PFSK-1 (cell line): ENCODE results near the gene TTC39B.

Experiments
- FOXP2 ChIP-seq: optimal IDR thresholded peaks from 2 replicates; pipeline ENCODE3; 2011; ENCODE audit warnings: borderline replicate concordance, control low read depth, inconsistent platforms; ENCODE audit not compliant: insufficient read depth; ENCODE audit errors: extremely low read length, extremely low read depth
- POLR2AphosphoS5 ChIP-seq: IDR thresholded peaks from 2 replicates; pipeline ENCODE4 v1.6.1; 2012; ENCODE audit warnings: low read depth, mild to moderate bottlenecking, control low read depth, low read length, moderate library complexity
- SIN3A ChIP-seq: IDR thresholded peaks from 2 replicates; pipeline ENCODE4 v1.6.1; 2012; ENCODE audit warnings: mild to moderate bottlenecking, low read length, moderate library complexity, borderline replicate concordance; ENCODE audit not compliant: insufficient read depth
- TAF1 ChIP-seq: IDR thresholded peaks from 2 replicates; pipeline ENCODE4 v1.6.1; 2012; ENCODE audit warnings: low read length, control low read depth, borderline replicate concordance; ENCODE audit not compliant: insufficient read depth
- TF ChIP-seq, protein P1 (sequence below), 2 experiments: IDR thresholded peaks; 2 replicates each; pipeline versions ENCODE4 v1.6.1 to v1.8.0; 2011 to 2012; ENCODE audit warnings: low read depth in 2 of 2, low read length in 2 of 2, control low read depth in 1 of 2, inconsistent platforms in 1 of 2, mild to moderate bottlenecking in 1 of 2, moderate library complexity in 1 of 2; ENCODE audit not compliant: insufficient read depth in 1 of 2

The TTC39B gene

GRCh38 chr9:15160673-15161072, 146.3 kb downstream of the TTC39B start:
- TF ChIP-seq POLR2AphosphoS5 (no peak), FOXP2 (no peak), SIN3A (no peak), TAF1 (no peak)
- TF ChIP-seq, protein P1, sequence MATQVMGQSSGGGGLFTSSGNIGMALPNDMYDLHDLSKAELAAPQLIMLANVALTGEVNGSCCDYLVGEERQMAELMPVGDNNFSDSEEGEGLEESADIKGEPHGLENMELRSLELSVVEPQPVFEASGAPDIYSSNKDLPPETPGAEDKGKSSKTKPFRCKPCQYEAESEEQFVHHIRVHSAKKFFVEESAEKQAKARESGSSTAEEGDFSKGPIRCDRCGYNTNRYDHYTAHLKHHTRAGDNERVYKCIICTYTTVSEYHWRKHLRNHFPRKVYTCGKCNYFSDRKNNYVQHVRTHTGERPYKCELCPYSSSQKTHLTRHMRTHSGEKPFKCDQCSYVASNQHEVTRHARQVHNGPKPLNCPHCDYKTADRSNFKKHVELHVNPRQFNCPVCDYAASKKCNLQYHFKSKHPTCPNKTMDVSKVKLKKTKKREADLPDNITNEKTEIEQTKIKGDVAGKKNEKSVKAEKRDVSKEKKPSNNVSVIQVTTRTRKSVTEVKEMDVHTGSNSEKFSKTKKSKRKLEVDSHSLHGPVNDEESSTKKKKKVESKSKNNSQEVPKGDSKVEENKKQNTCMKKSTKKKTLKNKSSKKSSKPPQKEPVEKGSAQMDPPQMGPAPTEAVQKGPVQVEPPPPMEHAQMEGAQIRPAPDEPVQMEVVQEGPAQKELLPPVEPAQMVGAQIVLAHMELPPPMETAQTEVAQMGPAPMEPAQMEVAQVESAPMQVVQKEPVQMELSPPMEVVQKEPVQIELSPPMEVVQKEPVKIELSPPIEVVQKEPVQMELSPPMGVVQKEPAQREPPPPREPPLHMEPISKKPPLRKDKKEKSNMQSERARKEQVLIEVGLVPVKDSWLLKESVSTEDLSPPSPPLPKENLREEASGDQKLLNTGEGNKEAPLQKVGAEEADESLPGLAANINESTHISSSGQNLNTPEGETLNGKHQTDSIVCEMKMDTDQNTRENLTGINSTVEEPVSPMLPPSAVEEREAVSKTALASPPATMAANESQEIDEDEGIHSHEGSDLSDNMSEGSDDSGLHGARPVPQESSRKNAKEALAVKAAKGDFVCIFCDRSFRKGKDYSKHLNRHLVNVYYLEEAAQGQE (IDR thresholded peaks at IDR 0.05; ENCODE audit: insufficient read depth in 1 of 2, low read depth in 2 of 2, low read length in 2 of 2): no peak

DNA sequence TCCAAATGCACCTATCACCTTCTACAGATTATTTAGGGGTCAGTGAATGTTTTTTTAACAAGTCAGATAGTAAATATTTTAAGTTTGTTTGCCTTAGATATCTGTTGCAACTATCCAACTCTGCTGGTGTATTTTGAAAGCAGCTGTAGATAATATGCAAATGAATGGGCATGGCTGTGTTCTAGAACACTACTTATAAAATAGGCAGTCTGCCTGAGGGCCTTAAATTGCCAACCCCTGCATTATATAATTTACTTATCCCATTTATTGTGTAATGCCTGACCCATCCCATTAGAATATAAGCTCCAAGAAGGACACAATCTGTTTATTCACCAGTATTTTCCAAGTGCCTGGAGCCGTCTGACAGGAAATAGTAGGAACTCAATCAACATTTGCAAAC, 149.0 kb downstream of the TTC39B start:
- TF ChIP-seq FOXP2: no peak
- no peak for TF ChIP-seq TAF1
- TF ChIP-seq, protein P1 (IDR thresholded peaks at IDR 0.05; ENCODE audit: insufficient read depth in 1 of 2, low read depth in 2 of 2, low read length in 2 of 2): no peak
- no peak for TF ChIP-seq SIN3A
- TF ChIP-seq POLR2AphosphoS5: no peak

DNA sequence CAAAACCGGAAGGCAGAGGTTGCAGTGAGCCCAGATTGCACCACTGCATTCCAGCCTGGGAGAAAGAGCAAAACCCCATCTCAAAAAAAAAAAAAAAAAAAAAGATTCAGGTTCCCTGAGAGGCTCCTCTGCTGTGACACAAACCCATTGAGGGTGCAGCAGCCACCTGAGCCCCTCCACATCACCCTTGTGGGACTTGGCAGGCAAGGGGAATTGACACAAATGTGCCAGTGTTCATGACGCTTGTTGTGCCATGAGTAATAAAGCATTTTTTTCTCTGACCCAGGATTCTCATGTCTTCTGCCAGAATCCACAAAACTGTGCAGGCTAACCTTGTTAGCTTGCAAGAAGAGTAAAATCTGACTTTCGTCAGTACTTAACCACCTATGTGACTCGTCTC, 149.6 kb downstream of the TTC39B start:
- TF ChIP-seq FOXP2 (no peak), POLR2AphosphoS5 (no peak), TAF1 (no peak), SIN3A (no peak)
- TF ChIP-seq, protein P1 (IDR thresholded peaks at IDR 0.05; ENCODE audit: insufficient read depth in 1 of 2, low read depth in 2 of 2, low read length in 2 of 2): no peak

- TF ChIP-seq POLR2AphosphoS5: no peak
- TF ChIP-seq TAF1: no peak
- no peak for TF ChIP-seq SIN3A
- TF ChIP-seq, protein P1 (IDR thresholded peaks at IDR 0.05; ENCODE audit: insufficient read depth in 1 of 2, low read depth in 2 of 2, low read length in 2 of 2): no peak
- no peak for TF ChIP-seq FOXP2
These were observed 150.8 kb downstream of the TTC39B start for GRCh38 chr9:15156241-15156640.

GRCh38 chr9:15155826-15156225, 151.2 kb downstream of the TTC39B start:
- no peak for TF ChIP-seq FOXP2
- no peak for TF ChIP-seq TAF1
- TF ChIP-seq, protein P1 (IDR thresholded peaks at IDR 0.05; ENCODE audit: insufficient read depth in 1 of 2, low read depth in 2 of 2, low read length in 2 of 2): no peak
- TF ChIP-seq POLR2AphosphoS5: no peak
- no peak for TF ChIP-seq SIN3A
